ENCODE measurements around the gene AVP. TPM values are rescaled to one million over a fixed set of nuclear protein-coding genes. Genes with fewer than 3 reads are reported as not detected.

The AVP gene
- total RNA-seq, 2 donors from 2014 or later, result not detected

DNA sequence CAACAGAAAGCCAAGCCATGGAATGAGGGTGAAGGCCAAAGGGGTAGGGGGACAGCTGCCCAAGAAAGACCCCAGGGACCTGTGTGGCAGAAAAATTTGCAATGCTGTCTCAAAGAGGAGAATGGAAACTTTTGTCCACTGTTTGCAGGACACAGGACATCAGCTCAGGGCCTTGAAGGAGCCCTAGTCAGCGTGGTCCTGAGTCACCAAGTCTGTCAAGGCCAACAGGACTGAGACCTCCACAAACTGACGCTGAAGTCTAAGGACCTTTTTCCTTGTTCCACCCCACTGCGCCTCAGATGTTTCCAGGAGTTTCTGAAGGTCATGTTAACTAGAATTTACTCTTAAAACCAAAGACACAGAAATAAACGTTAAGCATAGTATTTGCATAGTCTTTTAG lies 31.8 kb upstream of the AVP start:
- Histone ChIP-seq H3K9me3 (no peaks in the 10 kb centered on the region), H3K27ac (no peak overlapping the region), H3K4me3 (no peak overlapping the region), H3K36me3 (replicated peaks in 1 of 2; ENCODE audit: insufficient read depth in 1 of 2, low read depth in 2 of 2) (peaks cover 0 to under 1% of the 10 kb centered on the region in 2 donors), H3K4me1 (peaks cover 7% of the 10 kb centered on the region), H3K27me3 (no peaks in the 10 kb centered on the region)
- no peak for ATAC-seq
- TF ChIP-seq, protein P1, sequence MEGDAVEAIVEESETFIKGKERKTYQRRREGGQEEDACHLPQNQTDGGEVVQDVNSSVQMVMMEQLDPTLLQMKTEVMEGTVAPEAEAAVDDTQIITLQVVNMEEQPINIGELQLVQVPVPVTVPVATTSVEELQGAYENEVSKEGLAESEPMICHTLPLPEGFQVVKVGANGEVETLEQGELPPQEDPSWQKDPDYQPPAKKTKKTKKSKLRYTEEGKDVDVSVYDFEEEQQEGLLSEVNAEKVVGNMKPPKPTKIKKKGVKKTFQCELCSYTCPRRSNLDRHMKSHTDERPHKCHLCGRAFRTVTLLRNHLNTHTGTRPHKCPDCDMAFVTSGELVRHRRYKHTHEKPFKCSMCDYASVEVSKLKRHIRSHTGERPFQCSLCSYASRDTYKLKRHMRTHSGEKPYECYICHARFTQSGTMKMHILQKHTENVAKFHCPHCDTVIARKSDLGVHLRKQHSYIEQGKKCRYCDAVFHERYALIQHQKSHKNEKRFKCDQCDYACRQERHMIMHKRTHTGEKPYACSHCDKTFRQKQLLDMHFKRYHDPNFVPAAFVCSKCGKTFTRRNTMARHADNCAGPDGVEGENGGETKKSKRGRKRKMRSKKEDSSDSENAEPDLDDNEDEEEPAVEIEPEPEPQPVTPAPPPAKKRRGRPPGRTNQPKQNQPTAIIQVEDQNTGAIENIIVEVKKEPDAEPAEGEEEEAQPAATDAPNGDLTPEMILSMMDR (IDR thresholded peaks at IDR 0.05), result no peak
- TF ChIP-seq POLR2A (IDR thresholded peaks at IDR 0.05), result no peak
- intact Hi-C loops (cut with DNase I), result loop anchor here (10.0 kb wide), 1 partner anchor 62 kb away; no protein-coding TSS in a partner anchor
- WGBS, 2 donors, result 65 to 79% methylated on average over 4 of the region's 4 CpGs
- no peak for DNase-seq

DNA sequence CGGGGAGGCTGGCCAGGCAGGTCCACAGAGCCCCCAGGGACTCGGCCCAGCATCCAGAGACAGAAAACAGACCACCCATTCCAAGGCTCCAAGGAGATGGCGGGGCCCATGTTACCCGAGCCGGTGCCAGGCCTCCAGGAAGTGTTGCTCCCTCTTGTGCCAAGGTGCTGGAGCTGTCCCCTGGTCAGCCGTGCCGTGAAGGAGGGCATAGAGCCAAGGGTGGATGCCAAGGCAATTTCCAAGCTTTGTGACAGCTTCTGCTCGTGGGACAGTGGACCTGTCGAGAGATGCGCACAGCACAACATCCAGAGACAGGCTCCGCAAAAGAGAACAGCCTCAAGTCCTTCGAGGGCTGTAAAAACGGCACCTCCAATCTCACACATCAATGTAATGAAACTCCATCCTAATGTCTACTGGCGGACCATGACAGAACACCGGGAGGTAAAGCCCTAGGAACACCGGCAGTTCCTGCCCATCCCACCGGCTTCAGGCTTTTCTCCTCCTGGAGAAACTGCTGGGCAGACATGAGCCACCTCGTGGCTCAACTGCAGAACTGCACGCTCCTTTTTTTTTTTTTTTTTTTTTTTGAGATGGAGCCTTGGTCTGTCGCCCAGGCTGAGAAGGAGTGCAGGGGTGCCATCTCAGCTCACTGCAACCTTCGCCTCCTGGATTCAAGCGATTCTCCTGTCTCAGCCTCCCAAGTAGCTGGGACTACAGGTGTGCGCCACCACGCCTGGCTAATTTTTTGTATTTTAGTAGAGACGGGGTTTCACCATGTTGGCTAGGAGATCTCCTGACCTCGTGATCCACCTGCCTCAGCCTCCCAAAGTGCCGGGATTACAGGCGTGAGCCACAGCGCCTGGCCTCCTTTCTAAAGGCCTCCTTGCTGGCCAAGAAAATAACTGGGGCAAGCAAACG lies 30.9 kb upstream of the AVP start:
- peaks cover 7% of the 10 kb centered on the region for H3K4me1 ChIP-seq
- no peak overlapping the region for H3K4me3 ChIP-seq
- intact Hi-C loops (cut with DNase I), result loop anchor here (10.0 kb wide), 1 partner anchor 61 kb away; no protein-coding TSS in a partner anchor
- peak; percentile 20 to 51 (median 41) for DNase-seq
- no peaks in the 10 kb centered on the region for H3K27me3 ChIP-seq
- H3K36me3 ChIP-seq (replicated peaks in 1 of 2; ENCODE audit: insufficient read depth in 1 of 2, low read depth in 2 of 2), result no peaks in the 10 kb centered on the region
- no peak overlapping the region for H3K27ac ChIP-seq
- WGBS, 2 donors, result 45 to 48% methylated on average over 25 to 30 of the region's 30 CpGs
- peak; percentile 60 for ATAC-seq
- no peak for TF ChIP-seq POLR2A (IDR thresholded peaks at IDR 0.05)
- TF ChIP-seq, protein P1 (IDR thresholded peaks at IDR 0.05), result peak; percentile 31 to 82 (median 64)
- H3K9me3 ChIP-seq, result no peaks in the 10 kb centered on the region

DNA sequence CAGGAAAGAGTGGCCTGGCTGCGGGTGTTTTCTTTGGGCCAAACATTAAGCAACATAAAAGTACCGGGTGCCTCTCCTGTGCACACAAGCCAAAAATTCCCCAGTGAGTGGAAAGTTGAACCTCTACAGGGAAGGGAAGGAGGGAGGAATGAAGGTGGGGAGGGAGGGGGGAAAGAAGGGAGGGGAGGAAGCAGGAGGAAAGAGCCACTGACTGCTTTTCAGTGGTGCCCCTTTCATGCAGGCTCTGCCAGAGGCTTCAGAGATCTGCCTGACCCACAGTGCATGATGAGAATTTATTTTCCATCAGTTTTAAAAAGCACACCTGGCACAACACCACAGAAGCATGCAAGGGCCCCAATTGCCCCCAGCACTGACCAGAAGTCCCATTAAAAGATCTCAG lies 27.5 kb upstream of the AVP start:
- Histone ChIP-seq H3K27me3 (no peaks in the 10 kb centered on the region), H3K4me1 (no peaks in the 10 kb centered on the region), H3K27ac (no peak overlapping the region), H3K9me3 (no peaks in the 10 kb centered on the region), H3K4me3 (no peak overlapping the region), H3K36me3 (replicated peaks in 1 of 2; ENCODE audit: insufficient read depth in 1 of 2, low read depth in 2 of 2) (peaks cover 0 to 2% of the 10 kb centered on the region in 2 donors)
- DNase-seq (no peak), ATAC-seq (no peak)
- TF ChIP-seq, protein P1 (IDR thresholded peaks at IDR 0.05), result no peak
- no peak for TF ChIP-seq POLR2A (IDR thresholded peaks at IDR 0.05)
- 95 to 96% methylated on average over 2 of the region's 2 CpGs for WGBS, 2 donors
- intact Hi-C loops (cut with DNase I), result loop anchor here (10.0 kb wide), 1 partner anchor 57 kb away; no protein-coding TSS in a partner anchor

DNA sequence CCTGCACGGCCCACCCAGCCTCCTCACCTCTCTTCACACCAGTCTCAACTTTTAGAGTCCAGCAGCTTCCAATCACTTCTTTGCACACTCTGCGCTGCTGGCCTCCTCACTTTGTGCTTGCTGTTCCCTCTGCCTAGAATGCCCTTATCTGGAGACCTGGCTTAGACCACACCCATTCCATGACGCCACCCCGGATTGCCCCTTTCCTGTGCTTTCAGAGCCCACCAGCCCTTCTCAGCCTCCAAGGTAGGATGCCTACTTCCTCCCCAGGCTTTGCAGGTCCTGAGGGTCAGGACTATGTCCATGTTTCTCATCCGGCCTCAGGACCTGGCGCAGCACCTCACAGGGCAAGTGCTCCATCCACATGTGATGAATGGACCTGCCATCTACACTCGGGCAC lies 27.0 kb upstream of the AVP start:
- Histone ChIP-seq H3K4me1 (no peaks in the 10 kb centered on the region), H3K36me3 (replicated peaks in 1 of 2; ENCODE audit: insufficient read depth in 1 of 2, low read depth in 2 of 2) (peaks cover 0 to 2% of the 10 kb centered on the region in 2 donors), H3K9me3 (no peaks in the 10 kb centered on the region), H3K4me3 (no peak overlapping the region), H3K27me3 (no peaks in the 10 kb centered on the region), H3K27ac (no peak overlapping the region)
- ATAC-seq (no peak), DNase-seq (no peak)
- WGBS, 2 donors, result 89 to 90% methylated on average over 7 of the region's 7 CpGs
- TF ChIP-seq, protein P1 (IDR thresholded peaks at IDR 0.05), result no peak
- TF ChIP-seq POLR2A (IDR thresholded peaks at IDR 0.05), result no peak
- intact Hi-C loops (cut with DNase I), result loop anchor here (10.0 kb wide), 1 partner anchor 57 kb away; no protein-coding TSS in a partner anchor

Measured in body of pancreas (tissue), 4 donors.